Measurements from ENCODE around the gene SALL3. TPM values are rescaled to one million over a fixed set of nuclear protein-coding genes. Genes with fewer than 3 reads are reported as not detected.

Gene SALL3
- total and polyA plus RNA-seq, 2 of the 8 experiments (the other 6 are each of a cell fraction or from before 2014, with no cell fraction given) = 10.5 to 46.4 TPM

- no peak for TF ChIP-seq CTCF (IDR thresholded peaks at IDR 0.05; ENCODE audit: control extremely low read depth in 1 of 3, insufficient read depth in 1 of 3, low read depth in 1 of 3, low read length in 3 of 3)
- no peak for TF ChIP-seq NRF1 (IDR thresholded peaks at IDR 0.05; ENCODE audit: low read depth, low read length)
- no peak for TF ChIP-seq JUND (IDR thresholded peaks at IDR 0.05; ENCODE audit: low read length)
- no peak for TF ChIP-seq TCF12 (IDR thresholded peaks at IDR 0.05; ENCODE audit: low read depth, low read length)
These were observed 47.3 kb upstream of the SALL3 start (continued) for GRCh38 chr18:78932281-78932680.

All from H1 (cell line).